ENCODE measurements around the gene CLCA2. TPM values are rescaled to one million over a fixed set of nuclear protein-coding genes. Genes with fewer than 3 reads are reported as not detected.

The CLCA2 gene
- total and polyA plus RNA-seq, 2 donors (not counting 1 experiment from before 2014, with no cell fraction given): not detected

- peaks cover 29% of the 10 kb centered on the region for H3K79me2 ChIP-seq (ENCODE audit: control insufficient read depth, insufficient read depth, low read length)
- H3K27me3 ChIP-seq (replicated peaks in 1 of 4; ENCODE audit: control extremely low read depth in 1 of 4, control insufficient read depth in 3 of 4, insufficient read depth in 4 of 4, low read length in 3 of 4): no peaks in the 10 kb centered on the region
- H3K4me1 ChIP-seq (ENCODE audit: control insufficient read depth in 2 of 2, insufficient read depth in 2 of 2, low read length in 2 of 2): peaks cover 0 to 9% of the 10 kb centered on the region in 2 donors
- Mint-ChIP-seq H3K27me3 (no peaks in the 10 kb centered on the region), H3K9me3 (ENCODE audit: insufficient read depth) (peaks cover 3% of the 10 kb centered on the region), H3K4me3 (no peak overlapping the region), H3K27ac (no peak overlapping the region), H3K4me1 (peaks cover 28% of the 10 kb centered on the region)
- DNase-seq (no peak), ATAC-seq (ENCODE audit: low read depth) (no peak)
- TF ChIP-seq CTCF (IDR thresholded peaks at IDR 0.05) (no peak), EZH2 (IDR thresholded peaks at IDR 0.05; ENCODE audit: borderline replicate concordance, insufficient read depth, low read depth, low read length, poor library complexity, severe bottlenecking) (no peak)
- H4K20me1 ChIP-seq (ENCODE audit: control insufficient read depth, insufficient read depth, low read length, poor library complexity, severe bottlenecking): no peaks in the 10 kb centered on the region
- intact Hi-C loops (cut with micrococcal nuclease): loop anchor here (10.0 kb wide), 1 partner anchor 683 kb away; the partner anchor contains the start of gene ZNHIT6
- no peak overlapping the region for H2AFZ ChIP-seq (ENCODE audit: insufficient read depth, low read depth, low read length, poor library complexity, severe bottlenecking)
- H3K36me3 ChIP-seq (replicated peaks in 1 of 2; ENCODE audit: control extremely low read depth in 1 of 2, control insufficient read depth in 1 of 2, extremely low read depth in 1 of 2, insufficient read depth in 2 of 2, low read length in 1 of 2): no peaks in the 10 kb centered on the region
- ChIA-PET CTCF (interaction anchor here (0.8 to 2.0 kb wide), 3 partner anchors 86 to 117 kb away, joined by 3 to 7 read pairs (median 5); no protein-coding TSS in a partner anchor), POLR2A (no interaction called here)
- H3K9me3 ChIP-seq (ENCODE audit: control extremely low read depth in 1 of 3, control insufficient read depth in 2 of 3, insufficient read depth in 1 of 3, low read length in 2 of 3): no peaks in the 10 kb centered on the region
- no CpG with 5 or more reads among the region's 3 CpGs for WGBS (ENCODE audit: insufficient coverage)
- H3K9ac ChIP-seq (ENCODE audit: low read length): no peak overlapping the region
- H3K4me3 ChIP-seq (ENCODE audit: control extremely low read depth in 1 of 5, extremely low read depth in 1 of 5, insufficient read depth in 1 of 5, low read depth in 2 of 5, low read length in 4 of 5): no peak overlapping the region
- no peak overlapping the region for H3K27ac ChIP-seq (ENCODE audit: low read length in 2 of 2)
- no peak overlapping the region for H3K4me2 ChIP-seq (replicated peaks; ENCODE audit: low read depth, low read length, poor library complexity, severe bottlenecking)
Measured at GRCh38 chr1:86387916-86388627, 35.9 kb upstream of the CLCA2 start.

- H3K4me3 ChIP-seq (ENCODE audit: control extremely low read depth in 1 of 5, extremely low read depth in 1 of 5, insufficient read depth in 1 of 5, low read depth in 2 of 5, low read length in 4 of 5): no peak overlapping the region
- no peaks in the 10 kb centered on the region for H3K9me3 ChIP-seq (ENCODE audit: control extremely low read depth in 1 of 3, control insufficient read depth in 2 of 3, insufficient read depth in 1 of 3, low read length in 2 of 3)
- H3K4me2 ChIP-seq (replicated peaks; ENCODE audit: low read depth, low read length, poor library complexity, severe bottlenecking): peak overlapping the region; percentile 1
- no peak overlapping the region for H3K27ac ChIP-seq (ENCODE audit: low read length in 2 of 2)
- peaks cover 29% of the 10 kb centered on the region for H3K79me2 ChIP-seq (ENCODE audit: control insufficient read depth, insufficient read depth, low read length)
- no peaks in the 10 kb centered on the region for H4K20me1 ChIP-seq (ENCODE audit: control insufficient read depth, insufficient read depth, low read length, poor library complexity, severe bottlenecking)
- ChIA-PET CTCF (interaction anchor here (1.3 to 2.0 kb wide), 2 partner anchors 9 to 85 kb away, joined by 5 to 8 read pairs; no protein-coding TSS in a partner anchor), POLR2A (no interaction called here)
- Mint-ChIP-seq H3K4me3 (no peak overlapping the region), H3K27ac (no peak overlapping the region), H3K9me3 (ENCODE audit: insufficient read depth) (peaks cover 3% of the 10 kb centered on the region), H3K4me1 (peaks cover 30% of the 10 kb centered on the region), H3K27me3 (no peaks in the 10 kb centered on the region)
- no peaks in the 10 kb centered on the region for H3K27me3 ChIP-seq (replicated peaks in 1 of 4; ENCODE audit: control extremely low read depth in 1 of 4, control insufficient read depth in 3 of 4, insufficient read depth in 4 of 4, low read length in 3 of 4)
- H3K9ac ChIP-seq (ENCODE audit: low read length): no peak overlapping the region
- H2AFZ ChIP-seq (ENCODE audit: insufficient read depth, low read depth, low read length, poor library complexity, severe bottlenecking): no peak overlapping the region
- TF ChIP-seq EZH2 (IDR thresholded peaks at IDR 0.05; ENCODE audit: borderline replicate concordance, insufficient read depth, low read depth, low read length, poor library complexity, severe bottlenecking) (no peak), CTCF (IDR thresholded peaks at IDR 0.05) (no peak)
- ATAC-seq (ENCODE audit: low read depth): no peak
- intact Hi-C loops (cut with micrococcal nuclease): loop anchor here (10.0 kb wide), 1 partner anchor 684 kb away; the partner anchor contains the start of gene ZNHIT6
- H3K4me1 ChIP-seq (ENCODE audit: control insufficient read depth in 2 of 2, insufficient read depth in 2 of 2, low read length in 2 of 2): peaks cover 0 to 9% of the 10 kb centered on the region in 2 donors
- no peak for DNase-seq
- H3K36me3 ChIP-seq (replicated peaks in 1 of 2; ENCODE audit: control extremely low read depth in 1 of 2, control insufficient read depth in 1 of 2, extremely low read depth in 1 of 2, insufficient read depth in 2 of 2, low read length in 1 of 2): no peaks in the 10 kb centered on the region
Measured at GRCh38 chr1:86388777-86389176, 35.2 kb upstream of the CLCA2 start.

Measured in B cell (primary cell).